Common myeloid progenitor, CD34-positive (primary cell): ENCODE results near the gene C1orf35.
A peak's percentile ranks its signal among the peaks of the same experiment; 100 is the strongest.

ENCODE experiments used
- CTCF ChIA-PET: fragments of 350-600 bp; sonication (Branson Sonifier 250); formaldehyde crosslinking; loops from one replicate; lab custom pipeline; 2021; ENCODE audit warnings: antibody characterized with exemption; lab: Charles Lee
- POLR2A ChIA-PET: fragments of 350-600 bp; sonication (Branson Sonifier 250); formaldehyde crosslinking; loops from one replicate; lab custom pipeline; 2021; ENCODE audit warnings: antibody characterized with exemption; lab: Charles Lee
- DNase-seq, 3 donors: peaks; one replicate each; pipeline versions ENCODE4 v3.0.0 to v3.0.0-alpha.2; 2013
- H3K27ac ChIP-seq, 2 experiments: 1 replicate in 1 of 2; 2 replicates in 1 of 2; pipeline ENCODE4 v1.7.0; 2013; ENCODE audit warnings: inconsistent platforms in 2 of 2, low read length in 2 of 2, mild to moderate bottlenecking in 2 of 2, low read depth in 1 of 2, moderate library complexity in 1 of 2; ENCODE audit not compliant: severe bottlenecking in 2 of 2, insufficient read depth in 1 of 2, poor library complexity in 1 of 2
- H3K27me3 ChIP-seq, 5 experiments: replicated peaks in 2 of 5; 1 replicate in 3 of 5; 2 replicates in 2 of 5; pipeline versions ENCODE4 v1.6.1 to v1.7.0; 2013; ENCODE audit warnings: low read length in 4 of 5, mild to moderate bottlenecking in 2 of 5, moderate library complexity in 2 of 5, inconsistent platforms in 1 of 5; ENCODE audit not compliant: insufficient read depth in 5 of 5, control insufficient read depth in 4 of 5
- H3K36me3 ChIP-seq, 4 experiments: 1 replicate in 2 of 4; 2 replicates in 2 of 4; pipeline versions ENCODE4 v1.6.1 to v1.7.0; 2013; ENCODE audit warnings: low read length in 3 of 4, control low read depth in 1 of 4, mild to moderate bottlenecking in 1 of 4; ENCODE audit not compliant: control insufficient read depth in 4 of 4, insufficient read depth in 4 of 4
- H3K4me1 ChIP-seq, 4 experiments: 1 replicate in 3 of 4; 2 replicates in 1 of 4; pipeline versions ENCODE4 v1.6.1 to v1.7.1; 2013; ENCODE audit warnings: low read length in 3 of 4, mild to moderate bottlenecking in 3 of 4, control low read depth in 1 of 4, inconsistent platforms in 1 of 4, moderate library complexity in 1 of 4; ENCODE audit not compliant: control insufficient read depth in 4 of 4, insufficient read depth in 4 of 4; ENCODE audit errors: control extremely low read depth in 1 of 4
- H3K4me3 ChIP-seq, 7 experiments: 1 replicate in 4 of 7; 2 replicates in 3 of 7; pipeline versions ENCODE4 v1.5.1 to v1.7.0; 2013; ENCODE audit warnings: mild to moderate bottlenecking in 7 of 7, low read length in 6 of 7, moderate library complexity in 6 of 7, inconsistent platforms in 2 of 7, low read depth in 2 of 7, control low read depth in 1 of 7; ENCODE audit not compliant: insufficient read depth in 4 of 7, control insufficient read depth in 1 of 7; ENCODE audit errors: extremely low read depth in 1 of 7
- H3K9me3 ChIP-seq, 5 experiments: 1 replicate in 4 of 5; 2 replicates in 1 of 5; pipeline versions ENCODE4 v1.6.1 to v1.7.1; 2013; ENCODE audit warnings: low read length in 4 of 5, mild to moderate bottlenecking in 2 of 5, inconsistent platforms in 1 of 5, low read depth in 1 of 5, moderate library complexity in 1 of 5; ENCODE audit not compliant: control insufficient read depth in 4 of 5, insufficient read depth in 2 of 5; ENCODE audit errors: control extremely low read depth in 1 of 5
- WGBS: methylation state at CpG from one replicate; pipeline ENCODE4 v1.1.5; 2013; ENCODE audit not compliant: insufficient coverage; 5-methylcytosine and 5-hydroxymethylcytosine counted together

Gene C1orf35

DNA sequence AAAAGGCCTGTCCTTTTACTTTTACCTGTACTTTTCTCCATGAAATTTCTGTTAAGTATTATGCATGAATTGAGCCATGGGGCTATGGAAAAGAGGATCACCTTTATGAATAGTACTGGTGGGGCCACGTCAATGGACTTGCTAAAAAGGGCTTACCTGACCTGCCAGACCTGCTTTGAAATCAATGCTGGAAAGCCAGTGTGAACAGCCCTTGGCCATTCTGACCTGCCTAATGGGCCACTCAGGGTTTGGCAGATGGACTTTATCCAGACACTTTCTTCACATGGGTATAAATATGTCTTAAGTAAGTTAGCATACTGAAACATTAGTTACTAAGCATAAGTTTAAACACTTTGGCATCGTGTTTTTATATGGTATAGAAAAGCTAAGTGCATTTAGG is 28.6 kb upstream of the C1orf35 start:
- DNase-seq: no peak
- Histone ChIP-seq H3K36me3 (no peaks in the 10 kb centered on the region), H3K4me3 (no peak overlapping the region), H3K27me3 (peaks cover 0 to 2% (median 0%) of the 10 kb centered on the region in 5 experiments), H3K27ac (no peak overlapping the region), H3K4me1 (peaks cover 0 to 5% (median 1%) of the 10 kb centered on the region in 4 experiments), H3K9me3 (no peaks in the 10 kb centered on the region)
- ChIA-PET CTCF (interaction anchor here (0.6 to 12.8 kb wide), 8 partner anchors 8 to 265 kb away, joined by 3 to 136 read pairs (median 5); partner anchors contain the start of gene IBA57), POLR2A (no interaction called here)
- WGBS: 100% methylated on average over 1 of the region's 2 CpGs

DNA sequence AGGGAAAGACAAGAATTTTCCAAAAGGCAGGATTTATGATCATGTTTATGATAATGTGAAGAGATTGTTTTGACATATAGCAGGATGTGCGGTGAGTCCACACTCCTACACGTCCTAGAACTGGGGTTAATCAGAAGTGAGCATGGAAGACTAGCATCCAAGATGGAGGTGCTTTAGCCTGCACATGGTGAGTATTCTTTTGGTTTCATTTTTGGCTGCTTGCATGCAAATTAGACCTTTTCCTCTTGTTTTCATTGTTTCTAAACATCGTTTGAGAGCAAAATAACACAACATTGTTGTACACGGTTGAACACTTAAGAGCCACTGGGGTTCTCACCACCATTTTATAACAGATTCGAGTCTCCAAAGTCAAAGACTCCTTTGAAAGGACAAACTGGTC is 22.1 kb upstream of the C1orf35 start:
- no peak overlapping the region for H3K4me3 ChIP-seq
- 91% methylated on average over 5 of the region's 5 CpGs for WGBS
- peaks cover 0 to 6% (median 0%) of the 10 kb centered on the region in 4 experiments for H3K4me1 ChIP-seq
- no peak overlapping the region for H3K27ac ChIP-seq
- peaks cover 0 to 2% (median 0%) of the 10 kb centered on the region in 5 experiments for H3K27me3 ChIP-seq
- ChIA-PET CTCF (interaction anchor here (1.5 to 1.8 kb wide), 2 partner anchors 10 to 12 kb away, joined by 5 to 6 read pairs; no protein-coding TSS in a partner anchor), POLR2A (no interaction called here)
- no peaks in the 10 kb centered on the region for H3K9me3 ChIP-seq
- H3K36me3 ChIP-seq: no peaks in the 10 kb centered on the region
- no peak for DNase-seq

DNA sequence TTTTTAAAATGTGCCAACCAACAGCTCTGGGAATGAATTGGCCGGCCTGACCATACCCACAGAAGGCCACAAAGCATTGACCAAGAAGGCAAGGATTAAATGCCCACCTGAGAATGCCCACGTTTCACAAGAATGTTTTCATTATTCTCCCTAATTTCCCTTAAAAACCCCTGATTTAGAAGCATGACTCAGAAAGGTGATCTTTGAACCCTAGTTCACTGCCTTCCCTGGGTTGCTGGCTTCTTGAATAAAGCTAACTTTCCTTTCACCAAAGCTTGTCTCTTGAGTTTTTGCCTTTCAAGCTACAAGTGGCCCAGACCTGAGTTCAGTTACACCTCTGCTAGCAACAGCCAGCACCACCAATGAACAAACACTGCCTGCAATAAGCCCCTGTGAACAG is 20.4 kb upstream of the C1orf35 start:
- Histone ChIP-seq H3K27me3 (peaks cover 0 to 2% (median 0%) of the 10 kb centered on the region in 5 experiments), H3K4me1 (peaks cover 0 to 6% (median 0%) of the 10 kb centered on the region in 4 experiments), H3K36me3 (no peaks in the 10 kb centered on the region), H3K9me3 (no peaks in the 10 kb centered on the region), H3K27ac (no peak overlapping the region), H3K4me3 (no peak overlapping the region)
- CTCF ChIA-PET: interaction anchor here (0.8 to 2.0 kb wide), 5 partner anchors 9 to 120 kb away, joined by 3 to 7 read pairs (median 4); no protein-coding TSS in a partner anchor
- POLR2A ChIA-PET: no interaction called here
- WGBS: 90% methylated on average over 2 of the region's 2 CpGs
- DNase-seq: no peak

DNA sequence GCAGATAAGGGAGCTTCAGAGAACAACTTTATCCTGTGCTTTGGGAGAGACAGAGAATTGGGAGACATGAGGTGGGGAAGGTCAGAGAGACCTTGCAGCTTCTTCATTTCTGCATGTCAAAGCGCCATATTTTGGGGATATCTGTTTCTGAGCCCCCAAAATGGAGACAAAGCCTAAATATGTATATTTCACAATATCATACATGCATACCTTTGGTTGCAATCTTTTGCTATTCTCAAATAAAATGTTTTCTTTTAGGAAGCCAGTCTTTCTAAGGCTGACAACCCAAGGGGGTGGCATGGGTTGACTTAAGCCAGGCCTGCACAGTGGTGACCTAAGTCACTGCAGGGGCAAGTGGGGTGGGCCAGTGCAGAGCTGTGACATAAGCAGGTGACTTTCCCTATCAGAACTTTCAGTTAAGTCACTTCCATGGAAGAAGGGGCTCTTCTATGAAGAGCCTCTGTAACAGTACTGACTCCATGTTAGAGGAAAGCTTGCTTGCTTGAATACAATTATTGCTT is 19.9 kb upstream of the C1orf35 start:
- DNase-seq: no peak
- WGBS: no CpG with 5 or more reads among the region's 1 CpG
- H3K4me3 ChIP-seq: no peak overlapping the region
- no peaks in the 10 kb centered on the region for H3K36me3 ChIP-seq
- no peak overlapping the region for H3K27ac ChIP-seq
- ChIA-PET POLR2A (no interaction called here), CTCF (interaction anchor here (0.8 to 2.2 kb wide), 6 partner anchors 8 to 119 kb away, joined by 3 to 9 read pairs (median 4); no protein-coding TSS in a partner anchor)
- peaks cover 0 to 2% (median 0%) of the 10 kb centered on the region in 5 experiments for H3K27me3 ChIP-seq
- H3K4me1 ChIP-seq: peaks cover 0 to 6% (median 0%) of the 10 kb centered on the region in 4 experiments
- H3K9me3 ChIP-seq: no peaks in the 10 kb centered on the region

DNA sequence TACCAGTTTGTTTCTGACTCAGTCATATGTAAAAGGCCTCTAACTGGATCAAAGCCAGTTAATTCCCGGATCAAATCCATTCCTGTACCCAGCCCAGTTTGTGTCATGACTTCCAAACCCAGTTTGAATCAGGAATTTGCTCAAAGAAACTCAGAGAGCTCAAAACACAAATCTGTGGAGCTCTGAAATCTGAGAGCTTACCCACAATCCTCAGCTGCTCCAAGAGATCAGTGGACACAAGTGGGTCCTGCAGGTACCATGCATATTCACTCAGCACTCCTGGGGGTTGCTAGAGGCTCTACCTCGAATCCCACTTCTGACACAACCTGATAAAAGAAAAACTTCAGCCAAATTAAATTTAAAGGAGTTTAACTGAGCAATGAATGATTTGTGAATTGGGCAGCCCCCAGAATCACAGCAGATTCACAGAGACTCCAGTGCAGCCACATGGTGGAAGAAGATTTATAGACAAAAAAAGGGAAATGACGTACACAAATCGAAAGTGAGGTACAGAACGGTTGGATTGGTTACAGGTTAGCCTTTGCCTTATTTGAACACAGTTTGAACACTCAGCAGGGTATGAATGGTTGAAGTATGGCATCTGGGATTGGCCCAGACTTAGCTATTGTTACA is 17.8 kb upstream of the C1orf35 start:
- peak; percentile 65 to 88 (median 81) for DNase-seq
- Histone ChIP-seq H3K9me3 (no peaks in the 10 kb centered on the region), H3K4me1 (peaks cover 0 to 6% (median 0%) of the 10 kb centered on the region in 4 experiments), H3K27ac (no peak overlapping the region), H3K27me3 (no peaks in the 10 kb centered on the region), H3K36me3 (no peaks in the 10 kb centered on the region), H3K4me3 (no peak overlapping the region)
- CTCF ChIA-PET: interaction anchor here (1.0 to 2.2 kb wide), 2 partner anchors 10 to 15 kb away, joined by 3 to 9 read pairs; no protein-coding TSS in a partner anchor
- POLR2A ChIA-PET: no interaction called here
- 21% methylated on average over 4 of the region's 5 CpGs for WGBS

- no peaks in the 10 kb centered on the region for H3K27me3 ChIP-seq
These were observed 17.2 kb upstream of the C1orf35 start for GRCh38 chr1:228120351-228120750.

GRCh38 chr1:228118040-228118439 is 14.9 kb upstream of the C1orf35 start:
- Histone ChIP-seq H3K4me1 (peaks cover 0 to 6% (median 0%) of the 10 kb centered on the region in 4 experiments), H3K9me3 (no peaks in the 10 kb centered on the region), H3K4me3 (no peak overlapping the region), H3K27ac (no peak overlapping the region), H3K36me3 (no peaks in the 10 kb centered on the region), H3K27me3 (no peaks in the 10 kb centered on the region)
- WGBS: 100% methylated on average over 1 of the region's 2 CpGs
- DNase-seq: no peak
- CTCF ChIA-PET: interaction anchor here (1.2 to 2.4 kb wide), 3 partner anchors 11 to 39 kb away, joined by 3 to 7 read pairs (median 5); no protein-coding TSS in a partner anchor
- POLR2A ChIA-PET: no interaction called here

More at GRCh38 chr1:228120351-228120750, 17.2 kb upstream of the C1orf35 start:
- Histone ChIP-seq H3K27ac (no peak overlapping the region), H3K9me3 (no peaks in the 10 kb centered on the region), H3K4me1 (peaks cover 0 to 6% (median 0%) of the 10 kb centered on the region in 4 experiments), H3K4me3 (no peak overlapping the region), H3K36me3 (no peaks in the 10 kb centered on the region)
- DNase-seq: no peak
- WGBS: no CpG with 5 or more reads among the region's 1 CpG
- POLR2A ChIA-PET: no interaction called here
- CTCF ChIA-PET: interaction anchor here (1.0 to 2.4 kb wide), 2 partner anchors 9 to 11 kb away, joined by 5 read pairs; no protein-coding TSS in a partner anchor
